SK-MEL-5 (cell line): Measurements from ENCODE around the gene CCDC39. TPM values are rescaled to one million over a fixed set of nuclear protein-coding genes. Genes with fewer than 3 reads are reported as not detected.

Experiments used
- DNase-seq: peaks from one replicate; pipeline ENCODE4 v3.0.0-alpha.2; 2016; ENCODE audit warnings: low read depth, low spot score
- in situ Hi-C: cut with HindIII; loops from 2 replicates; pipeline ENCODE4 v1.10.0; 2016; ENCODE audit warnings: low sequenced_read_pairs, high pct_unique_total_duplicates, low pct_unique_long_range_greater_than_20kb
- small RNA-seq, 2 experiments: library from RNA; depleted of rRNA; stranded (forward); fragments of <200 nt; gene quantifications; one replicate each; pipeline ENCODE3, GENCODE V24; 2014
- total RNA-seq: library from RNA; depleted of rRNA; stranded (reverse); fragments of >200 nt; shearing (Covaris generic); gene quantifications from 2 replicates; pipeline ENCODE4 v1.2.3, GENCODE V29; 2014; rRNA removed

CCDC39 gene
- total RNA-seq, 1 experiment from 2014 or later = not detected

- DNase-seq = no peak
- in situ Hi-C loops = no loop called here
These were observed 98.4 kb downstream of the CCDC39 start for GRCh38 chr3:180580934-180581333.

GRCh38 chr3:180575571-180575970, 103.7 kb downstream of the CCDC39 start:
- no peak for DNase-seq
- in situ Hi-C loops = no loop called here

GRCh38 chr3:180571831-180572598, 107.3 kb downstream of the CCDC39 start:
- in situ Hi-C loops = no loop called here
- DNase-seq = no peak

GRCh38 chr3:180570238-180570637, 109.1 kb downstream of the CCDC39 start:
- DNase-seq = no peak
- in situ Hi-C loops = no loop called here

- no peak for DNase-seq
- in situ Hi-C loops = no loop called here
These were observed 114.6 kb downstream of the CCDC39 start for GRCh38 chr3:180564676-180565075.

Small RNAs within 50 kb of the gene (small RNA-seq; reads per million reads assigned to genes)
- 0 reads per million in 2 experiments for gene AC068298.1
- 0 reads per million in 2 experiments for gene RNU6-486P

Other genes starting within 250 kb of the CCDC39 start
- 33.0 and 48.2 TPM in 2 replicates for gene TTC14, start 77.3 kb downstream of the CCDC39 start, total RNA-seq
- 142 and 158 TPM in 2 replicates for gene FXR1, start 233.2 kb upstream of the CCDC39 start, total RNA-seq